Jurkat, Clone E6-1 (cell line): ENCODE data around the gene C21orf91.

Source experiments
- DNase-seq: peaks from one replicate; pipeline ENCODE4 v3.0.0-alpha.2; 2011; ENCODE audit warnings: low read depth, low spot score
- H3K4me3 ChIP-seq: 2 replicates; pipeline ENCODE4 v1.5.1; 2011; ENCODE audit warnings: mild to moderate bottlenecking, low read length, control low read depth, moderate library complexity

The C21orf91 gene

GRCh38 chr21:17745086-17745485, 74.1 kb downstream of the C21orf91 start:
- DNase-seq, result no peak

GRCh38 chr21:17742940-17743592, 76.1 kb downstream of the C21orf91 start:
- no peak overlapping the region for H3K4me3 ChIP-seq
- no peak for DNase-seq

More at GRCh38 chr21:17745086-17745485, 74.1 kb downstream of the C21orf91 start:
- H3K4me3 ChIP-seq, result no peak overlapping the region

- DNase-seq, result no peak
- H3K4me3 ChIP-seq, result no peak overlapping the region
These were observed 77.0 kb downstream of the C21orf91 start for GRCh38 chr21:17742181-17742580.
